Frontal cortex (tissue), 4 donors: Measurements from ENCODE around the gene NUP214. TPM values are rescaled to one million over a fixed set of nuclear protein-coding genes. Genes with fewer than 3 reads are reported as not detected.
"Not testable (repeated sequence)": the region's sequence is repeated elsewhere in the genome, so short reads cannot be mapped to it uniquely, and the experiment has no call there.

Experiments
- DNase-seq, 2 donors: peaks; one replicate each; pipeline ENCODE4 v3.0.0; 2012; ENCODE audit warnings: low spot score in 2 of 2
- FAIRE-seq: peaks from 2 replicates; lab custom pipeline; 2012; peaks lifted over from hg19 to GRCh38; lab: Jason Lieb, UNC
- total RNA-seq: library from RNA; depleted of rRNA; stranded (reverse); fragments of >200 nt; gene quantifications from one replicate; pipeline ENCODE4 v1.2.3, GENCODE V29; 2014
- donor health status: control.
- donor health status: control.
- donor health status: control.

NUP214 gene
- total RNA-seq, 1 donor from 2014 or later, result 9.0 TPM

DNA sequence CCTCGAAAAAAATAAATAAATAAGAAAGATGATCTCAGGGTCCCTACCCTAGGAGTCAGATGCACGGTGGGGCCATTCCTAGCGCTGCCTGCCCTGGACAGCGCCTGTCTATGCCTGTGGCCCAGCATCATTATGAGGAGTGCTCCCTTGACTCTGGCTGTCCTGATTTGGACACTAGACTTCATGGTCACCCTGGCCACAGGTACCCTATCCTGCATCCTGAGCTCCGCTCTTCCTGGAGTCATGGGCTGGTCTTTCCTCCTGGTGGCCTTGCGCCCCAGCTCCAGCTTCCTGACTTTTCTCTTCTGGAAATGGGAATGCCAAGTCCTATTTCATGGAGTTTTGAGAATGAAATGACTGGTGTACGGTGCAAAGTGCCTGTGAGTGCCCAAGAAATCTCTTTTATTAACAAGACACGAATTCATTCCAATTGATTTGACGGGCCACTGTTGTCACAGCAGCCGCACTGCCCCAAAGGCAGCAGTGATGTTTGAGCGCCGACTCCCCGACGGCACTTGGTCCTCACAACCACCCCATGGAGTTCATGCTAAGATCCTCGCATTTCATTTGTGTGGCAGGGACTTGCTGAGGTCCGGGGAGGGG lies 29.6 kb upstream of the NUP214 start:
- no peak for FAIRE-seq
- peak in 1 of 2 donors; percentile 40 for DNase-seq

DNA sequence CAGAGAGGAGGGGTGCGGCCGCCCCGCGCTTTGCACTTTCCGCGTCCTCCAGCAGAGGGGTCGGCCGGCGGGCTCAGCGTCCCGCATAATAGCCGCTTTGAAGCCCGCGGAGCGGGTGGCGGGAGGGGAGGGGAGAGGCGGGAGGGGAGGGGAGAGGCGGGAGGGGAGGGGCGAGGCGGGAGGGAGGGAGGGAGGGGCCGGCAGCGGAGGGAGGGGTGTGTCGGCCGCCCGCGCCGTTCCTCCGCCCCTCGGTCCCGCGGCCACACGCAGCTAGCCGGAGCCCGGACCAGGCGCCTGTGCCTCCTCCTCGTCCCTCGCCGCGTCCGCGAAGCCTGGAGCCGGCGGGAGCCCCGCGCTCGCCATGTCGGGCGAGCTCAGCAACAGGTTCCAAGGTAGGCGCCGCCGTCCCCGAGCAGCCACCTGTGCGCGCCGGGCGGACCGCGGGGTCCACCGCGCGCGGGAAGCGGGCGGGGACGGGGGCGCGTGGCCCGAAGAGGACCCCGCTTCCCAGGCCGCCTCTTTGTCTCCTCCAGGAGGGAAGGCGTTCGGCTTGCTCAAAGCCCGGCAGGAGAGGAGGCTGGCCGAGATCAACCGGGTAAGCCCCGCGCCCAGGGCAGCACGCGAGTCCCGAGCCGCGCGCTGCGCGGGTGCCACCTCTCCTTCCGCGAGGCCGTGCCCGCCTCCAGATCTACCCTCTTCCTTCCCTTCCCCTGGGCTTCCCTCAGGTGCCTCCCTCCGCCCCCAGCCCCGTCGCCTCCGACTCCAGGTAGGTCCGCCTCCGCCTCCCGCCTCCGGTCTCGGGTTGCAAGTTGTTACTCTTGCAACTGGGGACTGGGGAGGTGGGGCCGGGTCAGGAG lies 28.9 kb upstream of the NUP214 start, which contains the start of gene AIF1L:
TSS of gene AIF1L (plus strand) at position 263 of the 857 bp plus-strand sequence. CDS start at position 362, 99 bp downstream.
- peak; percentile 87 to 91 for DNase-seq
- FAIRE-seq, result no peak

DNA sequence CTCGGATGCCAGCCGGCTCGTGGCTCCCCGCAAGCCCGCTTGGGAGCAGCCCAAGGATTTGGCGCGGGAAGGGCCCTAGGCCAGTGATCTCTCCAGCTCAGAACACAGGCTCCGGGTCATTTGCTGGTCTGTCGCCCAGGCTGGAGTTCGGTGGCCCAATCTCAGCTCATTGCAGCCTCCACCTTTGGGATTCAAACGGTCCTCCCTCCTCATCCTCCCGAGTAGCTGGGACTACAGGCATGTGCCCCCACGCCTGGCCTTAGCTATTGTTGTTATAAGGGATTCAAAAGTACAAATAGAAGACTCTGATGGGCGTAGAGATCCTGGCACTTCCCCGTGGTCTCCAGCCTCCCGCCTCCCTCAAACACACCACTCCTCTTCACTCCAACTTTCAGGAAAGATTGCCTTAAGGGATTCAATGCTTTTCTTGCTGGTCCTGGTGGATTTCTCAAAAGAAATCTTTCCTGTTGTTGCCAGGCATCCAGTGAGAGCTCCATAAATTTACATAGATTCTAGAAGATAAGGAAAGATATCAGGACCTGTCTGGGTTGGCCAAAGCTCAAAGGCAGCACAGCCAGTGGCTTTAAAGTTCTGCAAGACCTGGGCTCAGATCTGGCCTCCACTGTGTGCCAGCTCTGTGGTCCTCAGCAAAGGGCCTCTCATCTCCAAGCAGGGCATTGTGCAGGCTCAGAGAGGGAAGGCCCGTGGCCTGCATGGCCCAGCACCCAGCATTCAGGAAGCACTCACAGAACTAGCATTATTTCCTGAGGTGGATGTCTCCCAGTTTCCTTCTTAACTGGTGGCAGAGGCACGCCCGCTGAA lies 28.0 kb upstream of the NUP214 start:
- FAIRE-seq, result no peak
- DNase-seq, result peak in 1 of 2 donors; percentile 48

DNA sequence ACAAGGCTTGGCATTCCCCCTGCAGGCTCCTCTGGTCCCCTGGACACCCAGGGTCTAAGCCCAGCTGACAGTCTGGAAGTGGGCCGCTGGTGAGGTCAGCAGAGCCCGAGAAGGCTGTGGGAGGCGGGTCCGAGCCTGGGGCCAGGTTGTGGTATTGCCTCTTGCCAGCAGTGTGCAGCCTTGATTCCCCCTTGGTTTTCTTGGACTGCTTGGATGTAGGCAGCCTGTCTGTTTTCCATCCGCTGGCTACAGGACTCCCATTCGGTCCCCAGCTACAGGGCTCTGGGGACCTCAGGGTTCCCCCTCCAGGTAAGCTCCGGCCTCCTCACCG lies 27.5 kb upstream of the NUP214 start:
- DNase-seq (peak in 1 of 2 donors; percentile 44), FAIRE-seq (no peak)

DNA sequence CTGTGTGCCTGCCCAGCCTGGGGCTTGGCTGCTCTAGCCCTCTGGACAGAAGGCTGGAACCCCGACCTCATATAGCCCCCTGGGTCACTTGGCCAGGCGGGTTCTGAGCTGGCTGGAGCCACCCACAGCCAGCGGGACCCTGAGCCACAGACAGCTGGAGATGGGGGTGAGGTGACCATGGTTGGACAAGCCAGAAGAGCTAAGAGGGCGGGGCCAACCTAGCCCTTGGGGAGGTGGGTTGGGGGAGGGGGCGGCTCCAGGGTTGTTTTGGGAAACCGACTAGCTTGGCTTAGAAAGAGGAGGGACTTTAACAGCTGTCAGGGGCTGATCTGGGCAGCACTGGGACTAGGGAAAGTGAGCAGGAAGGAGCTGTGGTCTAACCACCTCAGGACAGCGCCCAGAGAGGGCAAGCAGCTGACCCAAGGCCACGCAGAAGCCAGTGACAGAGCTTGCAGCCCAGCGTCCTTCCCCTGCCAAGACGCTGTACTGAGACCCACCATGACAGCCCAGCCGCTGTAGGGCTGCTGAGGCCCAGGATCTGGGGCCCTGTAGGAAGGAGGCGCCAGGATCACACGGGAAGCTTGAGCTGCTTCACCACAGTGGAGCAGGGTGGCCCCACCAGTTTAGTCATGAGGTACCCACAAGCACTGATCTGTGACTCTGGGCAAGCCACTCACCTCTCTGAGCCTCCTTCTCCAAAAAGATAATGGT lies 26.8 kb upstream of the NUP214 start:
- no peak for DNase-seq
- no peak for FAIRE-seq

DNA sequence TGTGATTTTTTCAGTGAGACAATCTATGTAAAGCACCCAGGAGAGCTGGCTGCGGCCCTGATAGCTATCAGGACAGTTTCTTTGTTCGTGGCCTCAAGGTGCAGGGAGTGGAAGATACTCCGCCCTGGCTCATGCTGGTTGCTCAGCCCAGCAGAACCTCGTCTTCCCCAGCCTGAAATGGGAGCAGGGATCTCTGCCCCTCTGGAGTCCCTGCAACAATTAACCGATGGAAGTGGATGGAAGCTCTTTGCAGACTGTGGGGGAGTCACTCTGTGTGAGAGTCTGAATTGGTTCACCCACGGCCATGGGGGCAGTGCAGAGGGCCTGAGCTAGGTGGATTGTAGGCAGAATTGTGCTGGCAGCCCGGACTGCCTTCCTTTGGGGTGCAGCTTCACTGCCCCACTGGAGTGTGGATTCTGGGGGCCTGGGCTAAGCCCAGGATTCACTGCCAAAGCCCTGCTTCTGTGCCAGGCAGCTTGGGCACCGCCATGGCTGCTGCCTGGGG lies 26.2 kb upstream of the NUP214 start:
- DNase-seq (no peak), FAIRE-seq (no peak)

DNA sequence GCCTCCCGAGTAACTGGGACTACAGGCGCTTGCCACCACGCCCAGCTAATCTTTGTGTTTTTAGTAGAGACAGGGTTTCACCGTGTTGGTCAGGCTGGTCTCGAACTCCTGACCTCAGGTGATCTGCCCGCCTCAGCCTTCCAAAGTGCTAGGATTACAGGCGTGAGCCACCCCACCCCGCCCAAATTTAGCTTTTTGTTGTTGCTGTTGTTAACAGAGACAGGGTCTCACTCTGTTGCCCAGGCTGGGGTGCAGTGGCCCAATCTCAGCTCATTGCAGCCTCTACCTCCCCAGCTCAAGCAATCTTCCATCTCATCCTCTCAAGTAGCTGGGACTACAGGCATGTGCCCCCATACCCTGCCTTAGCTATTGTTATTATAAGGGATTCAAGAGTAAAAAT lies 25.5 kb upstream of the NUP214 start:
- FAIRE-seq, DNase-seq: not testable (repeated sequence)

DNA sequence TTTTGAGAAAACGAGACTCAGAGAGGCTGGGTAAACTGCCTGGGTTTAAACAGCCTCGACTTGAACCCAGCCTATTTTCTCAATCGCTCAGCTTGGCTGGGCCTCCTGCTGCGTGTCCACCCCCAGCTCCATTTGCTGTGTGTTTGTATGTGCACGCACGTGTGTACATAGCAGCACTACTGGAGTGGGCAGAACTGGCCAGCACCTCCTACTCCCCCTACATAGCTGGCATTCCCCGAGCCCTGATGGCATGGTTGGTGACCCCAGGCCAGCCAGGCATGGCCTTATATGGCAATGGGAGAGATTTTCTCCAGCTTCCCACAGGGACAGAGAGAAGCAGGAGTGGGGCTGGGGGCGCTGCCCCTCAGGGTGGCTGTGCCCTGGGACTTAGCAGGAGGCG lies 24.9 kb upstream of the NUP214 start:
- no peak for DNase-seq
- no peak for FAIRE-seq

DNA sequence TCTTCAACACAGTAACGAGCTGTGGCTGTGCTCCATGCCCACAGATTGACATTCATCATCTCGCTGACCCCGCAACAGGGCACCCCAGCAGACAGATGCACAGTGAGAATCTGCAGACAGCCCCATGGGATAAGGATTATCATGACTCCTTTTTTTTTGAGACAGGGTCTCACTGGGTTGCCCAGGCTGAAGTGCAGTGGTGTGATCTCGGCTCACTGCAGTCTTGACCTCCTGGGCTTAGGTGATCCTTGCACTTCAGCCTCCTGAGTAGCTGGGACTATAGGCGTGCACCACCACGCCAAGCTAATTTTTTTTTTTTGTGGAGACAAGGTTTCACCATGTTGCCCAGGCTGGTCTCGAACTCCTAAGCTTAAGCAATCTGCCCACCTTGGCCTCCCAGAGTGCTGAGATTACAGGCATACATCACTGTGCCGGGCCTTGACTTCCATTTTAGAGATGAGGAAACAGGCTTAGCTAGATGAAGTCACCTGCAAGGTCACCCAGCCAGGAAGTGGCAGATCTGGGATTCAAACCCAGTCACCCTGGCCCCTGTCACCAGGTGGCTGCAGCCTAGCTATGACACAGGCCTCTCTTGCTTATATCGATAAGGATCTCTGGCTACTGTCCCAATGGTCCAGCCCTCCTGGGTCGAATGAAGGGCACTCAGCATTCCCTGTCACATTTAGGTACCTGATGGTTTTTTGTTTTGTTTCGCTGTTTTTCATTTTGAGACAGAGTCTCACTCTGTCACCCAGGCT lies 24.0 kb upstream of the NUP214 start:
- FAIRE-seq, result no peak

DNA sequence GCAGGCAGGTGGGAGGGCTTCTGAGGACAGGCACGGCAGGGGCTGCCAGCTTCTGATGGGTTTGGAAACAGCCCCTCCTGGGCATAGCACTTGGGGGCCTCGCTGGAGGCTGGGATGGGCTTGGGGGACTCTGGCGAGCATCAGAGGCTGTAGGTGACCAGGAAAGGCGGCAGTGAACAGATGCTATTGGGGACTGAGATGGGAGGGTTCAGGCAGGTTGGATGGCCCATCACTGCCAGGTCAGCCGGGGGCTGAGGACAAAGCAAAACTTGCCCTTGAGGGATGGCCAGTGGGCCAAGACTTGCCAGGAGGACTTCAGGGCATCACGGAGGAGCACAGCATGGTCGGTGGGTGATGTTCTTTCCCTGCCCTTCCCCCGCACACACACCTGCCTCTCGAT lies 22.4 kb upstream of the NUP214 start:
- DNase-seq, result no peak

More for the DNA sequence above, 24.0 kb upstream of the NUP214 start:
- DNase-seq, result no peak

DNA sequence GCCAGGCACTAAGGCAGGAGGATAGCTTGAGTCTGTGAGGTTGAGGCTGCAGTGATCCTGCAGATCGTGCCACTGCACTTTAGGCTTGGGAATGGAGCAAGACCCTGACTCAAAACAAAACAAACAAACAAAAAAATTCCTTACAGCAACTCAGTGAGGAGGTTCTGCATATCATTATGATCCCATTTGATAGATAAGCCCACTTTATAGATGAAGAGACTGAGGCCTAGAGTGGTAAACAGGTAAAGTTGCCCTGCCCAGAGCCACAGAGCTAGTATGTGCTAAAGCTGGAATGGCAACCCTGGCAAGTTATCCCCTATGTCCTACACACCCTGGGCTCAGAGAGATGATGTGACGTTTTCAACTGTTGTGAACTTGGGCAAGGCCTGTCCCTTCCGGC lies 21.9 kb upstream of the NUP214 start:
- DNase-seq (no peak), FAIRE-seq (no peak)

More for the DNA sequence above, 22.4 kb upstream of the NUP214 start:
- no peak for FAIRE-seq

DNA sequence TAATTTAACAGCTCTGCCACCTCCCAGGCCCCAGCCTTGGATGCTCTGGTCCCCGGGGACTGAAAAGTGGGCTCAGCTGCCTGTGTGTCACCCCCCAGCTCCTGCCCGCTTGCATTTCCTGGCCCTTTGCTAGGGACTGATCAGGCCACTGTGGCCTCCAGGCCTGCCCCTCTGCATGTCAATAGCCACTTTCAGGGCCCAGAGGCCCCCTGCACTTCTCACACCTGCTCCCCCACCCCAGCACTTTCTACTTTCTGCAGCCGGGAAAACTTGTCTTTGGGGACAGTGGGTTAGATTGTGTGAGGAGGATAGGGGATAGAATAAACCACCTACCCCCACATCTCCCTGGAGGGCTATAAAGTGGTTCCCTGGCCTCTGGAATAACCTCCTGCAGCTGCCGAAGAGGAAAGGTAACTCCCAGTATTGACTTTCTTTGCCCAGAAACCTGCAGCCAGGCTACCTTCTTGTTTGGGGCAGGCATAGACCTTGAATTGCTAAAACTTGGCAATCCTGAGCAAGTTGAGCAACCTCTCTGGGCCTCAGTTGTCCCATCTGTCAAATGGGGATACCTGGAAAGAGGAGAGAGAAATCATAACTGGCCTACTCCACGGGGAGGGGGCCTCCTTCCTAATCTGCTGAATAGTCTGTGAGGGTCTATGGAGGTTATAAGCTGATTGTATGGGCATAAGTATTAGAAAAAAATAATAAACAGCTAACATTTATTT lies 21.2 kb upstream of the NUP214 start:
- DNase-seq, result no peak
- no peak for FAIRE-seq

DNA sequence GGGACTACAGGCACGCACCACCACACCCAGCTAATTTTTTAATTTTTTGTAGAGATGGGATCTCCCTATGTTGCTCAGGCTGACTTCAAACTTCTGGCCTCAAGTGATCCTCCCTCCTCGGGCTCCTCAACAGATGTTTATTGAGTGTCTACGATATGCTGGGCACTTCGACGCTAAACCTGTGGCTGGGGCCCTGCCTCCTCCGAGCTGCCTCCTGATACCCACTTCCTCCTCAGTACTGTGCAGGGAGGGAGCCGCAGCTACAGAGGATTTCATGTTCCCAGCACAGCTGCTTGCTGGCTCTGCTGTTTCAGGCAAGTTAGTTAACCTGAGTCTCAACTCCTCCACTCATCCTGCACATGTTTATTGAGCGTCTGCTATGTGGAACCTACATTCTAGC lies 19.4 kb upstream of the NUP214 start:
- DNase-seq, result no peak
- FAIRE-seq, result no peak

DNA sequence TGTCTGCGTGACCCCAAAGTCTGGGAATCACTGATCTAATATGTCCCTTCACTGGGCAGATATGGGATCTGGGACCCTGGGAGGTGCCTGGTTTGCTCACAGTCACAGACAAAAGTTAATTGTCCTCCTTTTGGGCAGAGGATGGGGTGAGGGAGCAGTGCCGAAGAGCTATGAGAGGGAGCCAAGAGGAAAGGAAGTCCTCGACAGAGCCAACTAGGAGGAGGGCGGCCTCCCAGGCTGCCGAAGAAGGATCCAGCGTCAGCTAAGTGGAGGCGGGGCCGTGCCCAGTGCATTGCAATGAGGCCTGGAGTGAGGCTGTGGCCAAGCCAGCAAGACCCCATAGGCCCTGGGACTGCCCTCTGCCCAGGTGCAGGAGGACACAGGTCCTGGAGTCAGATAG lies 17.6 kb upstream of the NUP214 start:
- no peak for FAIRE-seq
- DNase-seq, result no peak

DNA sequence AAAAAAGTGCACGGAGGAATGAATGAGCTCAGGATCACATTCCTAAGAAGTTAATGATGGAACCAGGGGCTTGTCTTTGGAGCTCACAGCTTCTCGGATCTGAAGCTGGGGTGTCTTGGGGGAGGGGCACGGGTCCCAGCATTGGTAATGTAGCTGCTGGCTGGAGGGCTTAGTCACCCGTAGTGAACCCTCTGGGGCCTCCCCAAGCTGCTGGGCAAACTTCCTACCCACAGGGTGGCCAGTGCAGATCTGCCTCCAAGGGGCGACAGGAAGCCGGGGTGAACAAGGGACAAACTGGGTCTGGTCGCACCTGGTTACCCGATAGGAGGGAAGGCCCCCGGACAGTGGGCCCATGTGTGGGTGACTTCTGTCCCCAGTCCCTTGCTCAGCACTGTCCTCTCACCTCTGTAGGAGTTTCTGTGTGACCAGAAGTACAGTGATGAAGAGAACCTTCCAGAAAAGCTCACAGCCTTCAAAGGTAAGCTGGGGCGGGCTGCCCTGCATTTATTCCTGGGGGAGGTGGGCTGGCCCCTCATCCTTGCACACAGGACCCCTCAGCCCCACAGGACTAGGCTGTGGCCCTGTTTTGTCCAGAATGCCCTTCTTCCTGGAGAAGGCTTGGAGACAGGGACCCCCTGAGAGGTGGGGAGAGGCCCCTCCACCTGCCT lies 14.1 kb upstream of the NUP214 start:
- no peak for DNase-seq
- FAIRE-seq, result no peak

DNA sequence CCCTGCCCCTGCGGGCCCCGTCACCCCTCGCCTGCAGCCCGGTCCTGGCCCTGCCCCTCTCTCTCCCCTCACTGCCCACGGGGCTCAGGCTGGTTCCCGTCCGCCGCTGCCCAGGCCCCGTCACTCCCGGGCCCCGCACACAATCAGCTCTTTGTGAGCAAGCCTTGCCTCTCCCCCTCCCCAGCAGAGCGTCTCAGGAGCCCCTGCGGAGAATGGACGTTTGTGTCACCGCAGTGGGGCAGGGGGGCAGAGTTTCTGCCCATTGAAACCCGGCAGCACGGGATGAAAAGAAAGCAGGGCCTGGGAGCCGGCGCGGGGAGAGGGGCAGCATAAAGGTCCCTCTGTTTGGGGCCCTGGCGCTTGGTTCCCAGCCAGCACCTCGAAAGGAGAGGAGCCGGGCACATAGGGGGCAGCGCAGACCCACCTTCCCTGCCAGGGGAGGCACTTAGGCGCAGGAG lies 13.5 kb upstream of the NUP214 start:
- peak; percentile 68 to 73 for DNase-seq

DNA sequence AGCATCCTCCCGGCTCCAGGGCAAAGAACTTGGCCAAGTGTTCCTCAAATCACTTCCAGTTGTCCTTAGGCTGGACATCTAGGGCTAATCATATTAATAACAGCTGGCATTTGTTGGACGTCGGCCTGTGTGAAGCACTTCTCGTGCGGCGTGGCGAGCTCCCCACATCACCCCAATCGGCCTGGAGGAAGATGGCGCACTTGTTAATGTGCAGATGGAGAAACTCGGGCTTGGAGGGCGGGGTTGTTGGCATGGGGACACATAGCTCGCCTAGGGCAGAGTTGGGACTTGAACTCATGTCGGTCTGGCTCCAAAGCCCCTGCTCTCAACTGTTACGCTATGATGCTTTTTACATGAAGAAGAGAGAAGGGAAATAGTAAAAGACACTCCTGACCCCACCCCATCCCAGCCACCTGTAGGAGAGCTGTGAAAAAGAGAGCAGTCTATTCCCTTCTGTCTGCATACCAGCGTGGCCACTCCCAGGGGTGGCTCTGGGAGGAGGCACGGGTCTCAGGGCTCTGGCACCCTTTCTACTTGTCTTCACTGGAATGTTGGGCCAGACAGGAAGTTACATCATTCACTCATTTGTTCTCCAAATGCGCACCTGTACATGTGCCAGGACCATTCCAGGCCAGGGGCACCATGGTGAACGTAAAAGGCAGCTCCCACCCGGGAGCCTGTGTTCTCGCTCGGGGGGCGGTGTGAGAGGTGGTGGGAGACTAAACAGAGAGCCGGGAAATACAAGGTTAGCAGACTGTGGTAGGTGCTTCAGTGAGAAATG lies 12.8 kb upstream of the NUP214 start:
- no peak for FAIRE-seq
- no peak for DNase-seq

More for the DNA sequence above, 13.5 kb upstream of the NUP214 start:
- FAIRE-seq, result no peak
